GM23338 (cell line): ENCODE data around the gene TAF8. TPM values are rescaled to one million over a fixed set of nuclear protein-coding genes. Genes with fewer than 3 reads are reported as not detected.
A peak's percentile ranks its signal among the peaks of the same experiment; 100 is the strongest.

Experiments
- ATAC-seq: fragments of 200-7000 bp; cut with Tn5 transposase; 3 replicates; pipeline ENCODE4 v1.9.1; 2020
- DNase-seq: peaks from one replicate; pipeline ENCODE4 v3.0.0-alpha.2; 2015; ENCODE audit warnings: low spot score
- H2AFZ ChIP-seq: fragments of 200-600 bp; sonication (generic); 2 replicates; pipeline ENCODE4 v1.8.0; 2016; ENCODE audit warnings: antibody characterized with exemption, mild to moderate bottlenecking, moderate library complexity
- H3F3A ChIP-seq: fragments of 200-600 bp; sonication (generic); replicated peaks from 2 replicates; pipeline ENCODE4 v1.8.0; 2017; ENCODE audit warnings: antibody characterized with exemption, mixed run types, low read depth
- H3K27ac ChIP-seq: fragments of 200-600 bp; sonication (generic); 2 replicates; pipeline ENCODE4 v1.6.1; 2016; ENCODE audit warnings: low read depth
- H3K27me3 ChIP-seq: fragments of 200-600 bp; sonication (generic); 2 replicates; pipeline ENCODE4 v1.8.0; 2016; ENCODE audit warnings: mild to moderate bottlenecking, mixed run types, moderate library complexity; ENCODE audit not compliant: insufficient read depth
- H3K36me3 ChIP-seq: fragments of 200-600 bp; sonication (generic); 2 replicates; pipeline ENCODE4 v1.8.0; 2016; ENCODE audit warnings: mild to moderate bottlenecking; ENCODE audit not compliant: insufficient read depth
- H3K4me1 ChIP-seq: fragments of 200-600 bp; sonication (generic); 2 replicates; pipeline ENCODE4 v1.8.0; 2016; ENCODE audit warnings: mild to moderate bottlenecking, moderate library complexity; ENCODE audit not compliant: insufficient read depth
- H3K4me2 ChIP-seq: fragments of 200-600 bp; sonication (generic); 2 replicates; pipeline ENCODE4 v1.7.1; 2017; ENCODE audit warnings: mixed run types
- H3K4me3 ChIP-seq: fragments of 200-600 bp; sonication (generic); 2 replicates; pipeline ENCODE4 v1.6.1; 2016; ENCODE audit warnings: mixed run types
- H3K79me2 ChIP-seq: fragments of 200-600 bp; sonication (generic); replicated peaks from 2 replicates; pipeline ENCODE4 v1.8.0; 2017; ENCODE audit warnings: mild to moderate bottlenecking; ENCODE audit not compliant: insufficient read depth
- H3K9me2 ChIP-seq: fragments of 200-600 bp; sonication (generic); 2 replicates; pipeline ENCODE4 v1.8.0; 2017; ENCODE audit not compliant: insufficient read depth
- H4K20me1 ChIP-seq: fragments of 200-600 bp; sonication (generic); replicated peaks from 2 replicates; pipeline ENCODE4 v1.8.0; 2017; ENCODE audit warnings: mild to moderate bottlenecking; ENCODE audit not compliant: insufficient read depth
- H3K27ac Mint-ChIP-seq: 2 replicates; pipeline ENCODE4 v1.8.0; 2020; ENCODE audit warnings: inconsistent platforms, mild to moderate bottlenecking, moderate library complexity, mixed read lengths
- H3K27me3 Mint-ChIP-seq: 3 replicates; pipeline ENCODE4 v1.8.0; 2022; ENCODE audit warnings: low read depth, mild to moderate bottlenecking, moderate library complexity, mixed read lengths, inconsistent platforms; ENCODE audit not compliant: insufficient read depth, poor library complexity
- H3K36me3 Mint-ChIP-seq: 3 replicates; pipeline ENCODE4 v1.8.0; 2021; ENCODE audit warnings: low read depth, mild to moderate bottlenecking, inconsistent platforms, moderate library complexity, mixed read lengths
- H3K4me1 Mint-ChIP-seq: 3 replicates; pipeline ENCODE4 v1.8.0; 2020; ENCODE audit warnings: mild to moderate bottlenecking, inconsistent platforms, mixed read lengths
- H3K4me3 Mint-ChIP-seq: 3 replicates; pipeline ENCODE4 v1.8.0; 2021; ENCODE audit warnings: moderate library complexity, mild to moderate bottlenecking, inconsistent platforms, mixed read lengths
- H3K9me3 Mint-ChIP-seq: 3 replicates; pipeline ENCODE4 v1.8.0; 2020; ENCODE audit warnings: moderate library complexity, mild to moderate bottlenecking, inconsistent platforms, mixed read lengths
- CREB1 ChIP-seq: fragments of 250-450 bp; sonication (Bioruptor Pico); IDR thresholded peaks from 2 replicates; pipeline ENCODE4 v1.5.0; 2020; ENCODE audit warnings: low read depth, mild to moderate bottlenecking, moderate library complexity
- CTCF ChIP-seq, 2 experiments: fragments of 200-600 bp in 1 of 2; sonication (generic) in 1 of 2; conservative IDR thresholded peaks; 2 replicates each; pipeline versions ENCODE4 v1.5.1 to v1.6.1; 2016 to 2017; ENCODE audit warnings: antibody characterized with exemption in 2 of 2, low read depth in 2 of 2, mild to moderate bottlenecking in 2 of 2, moderate library complexity in 1 of 2
- ETS1 ChIP-seq: IDR thresholded peaks from 2 replicates; pipeline ENCODE4 v1.6.1; 2016; ENCODE audit warnings: antibody characterized with exemption
- EZH2 ChIP-seq: fragments of 200-600 bp; sonication (generic); IDR thresholded peaks from one replicate; pipeline ENCODE4 v1.8.0; 2017; ENCODE audit warnings: antibody characterized with exemption, mild to moderate bottlenecking, low read depth; ENCODE audit not compliant: unreplicated experiment
- EZH2phosphoT487 ChIP-seq: fragments of 200-600 bp; sonication (generic); IDR thresholded peaks from one replicate; pipeline ENCODE4 v1.8.1; 2018; ENCODE audit warnings: antibody characterized with exemption; ENCODE audit not compliant: unreplicated experiment
- JUNB ChIP-seq: IDR thresholded peaks from one replicate; pipeline ENCODE4 v1.6.1; 2016; ENCODE audit warnings: antibody characterized with exemption; ENCODE audit not compliant: unreplicated experiment
- NANOG ChIP-seq: IDR thresholded peaks from 2 replicates; pipeline ENCODE4 v1.6.1; 2016; ENCODE audit warnings: antibody characterized with exemption, borderline replicate concordance
- POLR2AphosphoS5 ChIP-seq: IDR thresholded peaks from 2 replicates; pipeline ENCODE4 v1.6.1; 2016; ENCODE audit warnings: antibody characterized with exemption, low read depth
- REST ChIP-seq: IDR thresholded peaks from one replicate; pipeline ENCODE4 v1.6.1; 2018; ENCODE audit warnings: antibody characterized with exemption; ENCODE audit not compliant: unreplicated experiment
- STAT1 ChIP-seq: IDR thresholded peaks from one replicate; pipeline ENCODE4 v1.6.1; 2016; ENCODE audit warnings: antibody characterized with exemption; ENCODE audit not compliant: unreplicated experiment
- ZNF114 ChIP-seq: fragments of 250-450 bp; sonication (Bioruptor Pico); IDR thresholded peaks from 2 replicates; pipeline ENCODE4 v1.5.0; 2020; ENCODE audit warnings: mild to moderate bottlenecking, moderate library complexity
- ZNF331 ChIP-seq: fragments of 250-450 bp; sonication (Bioruptor Pico); IDR thresholded peaks from 2 replicates; pipeline ENCODE4 v1.5.0; 2020; ENCODE audit warnings: low read depth, mild to moderate bottlenecking, moderate library complexity
- ZNF462 ChIP-seq: fragments of 250-450 bp; sonication (Bioruptor Pico); IDR thresholded peaks from 2 replicates; pipeline ENCODE4 v1.5.0; 2020; ENCODE audit warnings: mild to moderate bottlenecking, moderate library complexity
- polyA plus RNA-seq: library from polyadenylated mRNA; unstranded; fragments of >200 nt; fragmentation: Nextera tagmentation; extraction: Ambion mirVana; gene quantifications from 2 replicates; pipeline ENCODE4 v1.2.1, GENCODE V29; 2016
- total RNA-seq: library from RNA; depleted of rRNA; stranded (reverse); fragments of >200 nt; shearing (Covaris generic); gene quantifications from 2 replicates; pipeline ENCODE4 v1.2.3, GENCODE V29; 2014

TAF8 gene
- total and polyA plus RNA-seq, 2 experiments from 2014 or later = 18.7 to 30.6 TPM

- peaks cover 17% of the 10 kb centered on the region for H4K20me1 ChIP-seq
- peaks cover 43% of the 10 kb centered on the region for H3K36me3 Mint-ChIP-seq
- H3K4me3 Mint-ChIP-seq = peak overlapping the region; percentile 58
- H3K27me3 ChIP-seq = peaks cover 20% of the 10 kb centered on the region
- H3K4me1 ChIP-seq = peaks cover 17% of the 10 kb centered on the region; the same call in 1 of the 2 replicates
- peaks cover 38% of the 10 kb centered on the region for H3F3A ChIP-seq
- H3K36me3 ChIP-seq = peaks cover 3% of the 10 kb centered on the region; the same call in 1 of the 2 replicates
- H3K4me1 Mint-ChIP-seq = peaks cover 28% of the 10 kb centered on the region
- H3K9me2 ChIP-seq = no peaks in the 10 kb centered on the region
- no peak overlapping the region for H3K27ac ChIP-seq
- ATAC-seq (no peak), DNase-seq (no peak)
- no peak overlapping the region for H2AFZ ChIP-seq
- peak overlapping the region; percentile 86 for H3K4me2 ChIP-seq
- no peaks in the 10 kb centered on the region for H3K9me3 Mint-ChIP-seq
- H3K79me2 ChIP-seq = no peaks in the 10 kb centered on the region
- peaks cover 23% of the 10 kb centered on the region for H3K27me3 Mint-ChIP-seq
- TF ChIP-seq ETS1 = no peak
- no peak for TF ChIP-seq POLR2AphosphoS5
- no peak for TF ChIP-seq NANOG
- TF ChIP-seq ZNF114 (CRISPR knock-in tag) = no peak
- TF ChIP-seq ZNF331 = no peak
- no peak for TF ChIP-seq EZH2phosphoT487
- TF ChIP-seq CREB1 (CRISPR knock-in tag) = no peak
- TF ChIP-seq STAT1 = no peak
- no peak for TF ChIP-seq ZNF462
- no peak for TF ChIP-seq JUNB
- TF ChIP-seq REST = no peak
- TF ChIP-seq EZH2 = no peak
- no peak for TF ChIP-seq CTCF (conservative IDR thresholded peaks at IDR 0.05; ENCODE audit: low read depth in 2 of 2)
- peak overlapping the region; percentile 71 for H3K4me3 ChIP-seq
- no peak overlapping the region for H3K27ac Mint-ChIP-seq
These were observed 53.4 kb downstream of the TAF8 start for GRCh38 chr6:42103753-42104094.
